Hepatocyte (in vitro differentiated cells): ENCODE data around the gene ATF4.

ENCODE experiments used
- EZH2 ChIP-seq: fragments of 200-600 bp; sonication (generic); IDR thresholded peaks from 2 replicates; pipeline ENCODE4 v1.6.1; 2016; ENCODE audit warnings: antibody characterized with exemption, mild to moderate bottlenecking, borderline replicate concordance
- EZH2phosphoT487 ChIP-seq: fragments of 200-600 bp; sonication (generic); IDR thresholded peaks from one replicate; pipeline ENCODE4 v1.6.1; 2018; ENCODE audit warnings: antibody characterized with exemption, mild to moderate bottlenecking, low read depth, moderate library complexity; ENCODE audit not compliant: unreplicated experiment, severe bottlenecking
- TF ChIP-seq, protein P1 (sequence below): fragments of 200-600 bp; sonication (generic); IDR thresholded peaks from 2 replicates; pipeline ENCODE4 v1.5.1; 2016; ENCODE audit warnings: antibody characterized with exemption, mild to moderate bottlenecking; ENCODE audit not compliant: poor library complexity

DNA sequence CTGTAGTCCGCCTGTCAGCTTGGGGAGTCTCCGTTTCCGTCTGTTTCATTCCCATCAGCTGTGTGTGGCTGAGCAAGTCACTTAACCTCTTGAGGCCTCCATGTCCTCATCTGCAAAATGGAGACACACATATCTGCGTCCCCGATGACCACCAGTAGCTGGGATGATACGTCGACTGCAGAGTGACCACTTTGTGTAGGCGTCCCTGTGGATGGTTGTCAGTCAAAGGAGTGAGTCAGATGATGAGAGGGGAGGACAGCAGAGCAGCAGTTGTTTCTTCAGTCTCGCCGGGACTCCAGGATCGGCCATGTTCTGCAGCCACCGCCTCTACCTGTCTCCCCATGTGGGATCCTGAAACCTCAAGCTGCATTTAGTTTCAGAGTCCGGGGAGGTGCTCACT lies 43.7 kb upstream of the ATF4 start:
- TF ChIP-seq EZH2phosphoT487 (no peak), EZH2 (no peak)
- TF ChIP-seq, protein P1, sequence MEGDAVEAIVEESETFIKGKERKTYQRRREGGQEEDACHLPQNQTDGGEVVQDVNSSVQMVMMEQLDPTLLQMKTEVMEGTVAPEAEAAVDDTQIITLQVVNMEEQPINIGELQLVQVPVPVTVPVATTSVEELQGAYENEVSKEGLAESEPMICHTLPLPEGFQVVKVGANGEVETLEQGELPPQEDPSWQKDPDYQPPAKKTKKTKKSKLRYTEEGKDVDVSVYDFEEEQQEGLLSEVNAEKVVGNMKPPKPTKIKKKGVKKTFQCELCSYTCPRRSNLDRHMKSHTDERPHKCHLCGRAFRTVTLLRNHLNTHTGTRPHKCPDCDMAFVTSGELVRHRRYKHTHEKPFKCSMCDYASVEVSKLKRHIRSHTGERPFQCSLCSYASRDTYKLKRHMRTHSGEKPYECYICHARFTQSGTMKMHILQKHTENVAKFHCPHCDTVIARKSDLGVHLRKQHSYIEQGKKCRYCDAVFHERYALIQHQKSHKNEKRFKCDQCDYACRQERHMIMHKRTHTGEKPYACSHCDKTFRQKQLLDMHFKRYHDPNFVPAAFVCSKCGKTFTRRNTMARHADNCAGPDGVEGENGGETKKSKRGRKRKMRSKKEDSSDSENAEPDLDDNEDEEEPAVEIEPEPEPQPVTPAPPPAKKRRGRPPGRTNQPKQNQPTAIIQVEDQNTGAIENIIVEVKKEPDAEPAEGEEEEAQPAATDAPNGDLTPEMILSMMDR, result no peak
